Adipocyte (in vitro differentiated cells): ENCODE measurements around the gene ZNF582.

Source experiments
- DNase-seq: peaks from one replicate; pipeline ENCODE4 v3.0.0-alpha.2; 2015; ENCODE audit warnings: low read depth
- H3K27me3 ChIP-seq: replicated peaks from 2 replicates; pipeline ENCODE4 v1.7.0; 2013; ENCODE audit warnings: mild to moderate bottlenecking, low read length, moderate library complexity; ENCODE audit not compliant: control insufficient read depth, insufficient read depth
- H3K36me3 ChIP-seq: 2 replicates; pipeline ENCODE4 v1.7.0; 2013; ENCODE audit warnings: low read length, mild to moderate bottlenecking, moderate library complexity; ENCODE audit not compliant: control insufficient read depth, insufficient read depth, severe bottlenecking
- H3K4me1 ChIP-seq: 2 replicates; pipeline ENCODE4 v1.7.0; 2013; ENCODE audit warnings: mild to moderate bottlenecking, low read length, moderate library complexity; ENCODE audit not compliant: control insufficient read depth, insufficient read depth
- H3K4me3 ChIP-seq: 2 replicates; pipeline ENCODE4 v1.7.0; 2013; ENCODE audit warnings: mild to moderate bottlenecking, low read length, moderate library complexity
- H3K9ac ChIP-seq: 2 replicates; pipeline ENCODE4 v1.7.0; 2013; ENCODE audit warnings: mild to moderate bottlenecking, low read length, moderate library complexity
- H3K9me3 ChIP-seq: 2 replicates; pipeline ENCODE4 v1.7.0; 2013; ENCODE audit warnings: mild to moderate bottlenecking, low read length, moderate library complexity; ENCODE audit not compliant: control insufficient read depth

ZNF582 gene

DNA sequence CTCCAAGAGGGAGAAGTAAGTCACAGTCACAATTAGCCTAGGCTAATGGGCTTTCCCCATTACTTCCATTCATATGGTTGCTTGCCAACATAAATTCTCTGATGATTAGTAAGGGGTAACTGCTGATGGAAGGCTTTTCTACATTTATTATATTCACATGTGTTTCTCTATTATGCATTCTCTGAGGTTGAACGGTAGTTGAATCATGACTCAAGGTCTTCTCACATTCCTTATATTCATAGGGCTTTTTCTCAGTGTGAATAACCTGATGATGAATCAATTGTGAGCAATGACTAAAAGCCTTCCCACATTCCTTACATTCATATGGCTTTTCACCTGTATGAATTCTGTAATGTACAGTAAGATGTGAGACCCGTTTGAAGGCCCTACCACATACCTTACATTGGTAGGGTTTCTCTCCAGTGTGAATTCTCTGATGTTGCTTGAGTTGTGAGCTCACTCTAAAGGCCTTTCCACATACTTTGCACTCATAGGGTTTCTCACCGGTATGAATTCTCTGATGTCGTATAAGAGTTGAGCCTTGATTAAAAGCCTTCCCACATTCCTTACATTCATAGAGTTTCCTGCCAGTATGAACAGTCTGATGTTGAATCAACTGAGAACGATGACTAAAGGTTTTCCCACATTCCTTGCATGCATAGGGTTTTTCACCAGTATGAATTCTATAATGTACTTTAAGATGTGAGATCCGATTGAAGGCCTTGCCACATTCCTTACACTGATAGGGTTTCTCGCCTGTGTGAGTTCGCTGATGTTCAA lies 9.3 kb downstream of the ZNF582 start:
- no peaks in the 10 kb centered on the region for H3K27me3 ChIP-seq
- no peak for DNase-seq
- H3K36me3 ChIP-seq: peaks cover 54% of the 10 kb centered on the region
- H3K9me3 ChIP-seq: peaks cover 47% of the 10 kb centered on the region
- no peaks in the 10 kb centered on the region for H3K4me1 ChIP-seq
- H3K4me3 ChIP-seq: peak overlapping the region; percentile 33
- no peak overlapping the region for H3K9ac ChIP-seq

DNA sequence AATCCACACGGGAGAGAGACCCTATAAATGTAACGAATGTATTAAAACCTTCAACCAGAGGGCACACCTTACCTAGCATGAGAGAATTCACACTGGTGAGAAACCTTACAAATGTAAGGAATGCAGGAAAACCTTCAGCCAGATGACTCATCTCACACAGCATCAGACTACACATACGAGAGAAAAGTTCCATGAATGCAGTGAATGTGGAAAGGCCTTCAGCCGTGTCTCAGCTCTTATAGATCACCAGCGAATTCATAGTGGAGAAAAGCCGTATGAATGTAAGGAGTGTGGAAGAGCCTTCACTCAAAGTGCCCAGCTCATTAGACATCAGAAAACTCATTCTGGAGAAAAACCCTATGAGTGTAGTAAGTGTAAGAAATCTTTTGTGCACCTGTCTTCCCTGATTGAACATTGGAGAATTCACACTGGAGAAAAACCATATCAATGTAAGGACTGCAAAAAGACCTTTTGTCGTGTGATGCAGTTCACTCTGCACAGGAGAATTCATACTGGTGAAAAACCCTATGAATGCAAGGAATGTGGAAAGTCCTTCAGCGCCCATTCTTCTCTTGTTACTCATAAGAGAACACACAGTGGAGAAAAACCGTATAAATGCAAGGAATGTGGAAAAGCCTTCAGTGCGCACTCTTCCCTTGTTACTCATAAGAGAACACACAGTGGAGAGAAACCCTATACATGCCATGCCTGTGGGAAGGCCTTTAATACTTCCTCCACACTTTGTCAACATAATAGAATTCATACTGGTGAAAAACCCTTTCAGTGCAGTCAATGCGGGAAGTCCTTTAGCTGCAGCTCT lies 16.0 kb downstream of the ZNF582 start:
- peaks cover 75% of the 10 kb centered on the region for H3K9me3 ChIP-seq
- H3K4me3 ChIP-seq: peak overlapping the region; percentile 61
- DNase-seq: no peak
- peaks cover 72% of the 10 kb centered on the region for H3K36me3 ChIP-seq
- H3K27me3 ChIP-seq: no peaks in the 10 kb centered on the region
- no peak overlapping the region for H3K9ac ChIP-seq
- no peaks in the 10 kb centered on the region for H3K4me1 ChIP-seq

DNA sequence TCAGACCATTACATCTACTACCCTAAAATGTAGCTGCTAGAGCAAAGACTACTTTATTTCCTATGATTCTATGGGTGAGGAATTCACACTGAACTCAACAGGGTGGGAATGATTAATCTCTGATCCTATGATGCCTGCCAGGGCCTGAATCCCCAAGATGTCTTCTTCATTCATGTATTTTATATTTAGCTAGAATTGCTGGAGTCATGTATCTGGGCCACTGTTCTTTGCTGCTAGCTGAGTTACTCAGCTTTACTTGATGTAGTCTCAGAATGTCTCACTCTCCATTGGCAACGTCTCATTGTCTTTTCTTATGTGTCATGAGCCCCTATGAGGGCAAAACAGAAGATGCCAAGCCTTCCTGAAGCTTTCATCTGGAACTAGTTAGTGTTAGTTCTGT lies 21.1 kb downstream of the ZNF582 start:
- H3K4me1 ChIP-seq: peaks cover 15% of the 10 kb centered on the region
- no peak for DNase-seq
- H3K9me3 ChIP-seq: peaks cover 48% of the 10 kb centered on the region
- H3K4me3 ChIP-seq: no peak overlapping the region
- peaks cover 67% of the 10 kb centered on the region for H3K36me3 ChIP-seq
- no peaks in the 10 kb centered on the region for H3K27me3 ChIP-seq
- H3K9ac ChIP-seq: no peak overlapping the region

DNA sequence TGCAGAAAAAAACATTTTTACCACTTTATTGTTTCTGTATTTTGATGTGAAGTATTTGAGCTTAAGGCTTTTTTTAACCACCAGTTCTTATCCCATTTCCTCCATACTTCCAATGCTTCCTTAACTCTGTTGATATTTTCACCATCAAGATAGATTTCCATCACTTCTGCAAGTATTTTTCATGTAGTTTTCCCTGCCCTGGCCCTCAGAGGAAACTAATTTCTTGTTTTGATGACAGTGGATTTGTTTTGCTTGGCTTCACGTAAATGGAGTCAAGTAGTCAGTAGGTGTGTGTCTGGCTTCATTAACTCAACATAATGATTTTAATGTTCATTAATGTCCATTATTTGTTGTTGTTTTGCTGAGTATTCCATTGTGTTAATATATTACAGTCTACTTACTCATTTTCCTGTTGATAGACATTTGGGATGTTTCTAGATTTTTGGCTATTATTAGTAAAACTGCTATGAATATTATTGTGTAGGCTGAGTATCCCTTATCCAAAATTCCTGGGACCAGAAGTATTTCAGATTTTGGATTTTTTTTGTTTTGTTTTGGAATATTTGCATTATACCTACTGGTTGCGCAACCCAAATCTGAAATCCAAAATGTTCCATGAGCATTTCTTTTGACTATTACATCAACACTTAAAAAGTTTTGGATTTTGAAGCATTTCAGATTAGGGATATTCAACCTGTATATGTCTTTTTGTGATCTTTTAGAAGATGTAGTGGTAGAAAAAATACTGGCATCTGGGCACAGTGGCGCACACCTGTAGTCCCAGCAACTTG lies 23.3 kb downstream of the ZNF582 start:
- H3K9me3 ChIP-seq: peaks cover 26% of the 10 kb centered on the region
- peaks cover 15% of the 10 kb centered on the region for H3K4me1 ChIP-seq
- peaks cover 45% of the 10 kb centered on the region for H3K36me3 ChIP-seq
- no peak overlapping the region for H3K4me3 ChIP-seq
- H3K9ac ChIP-seq: no peak overlapping the region
- no peaks in the 10 kb centered on the region for H3K27me3 ChIP-seq
- DNase-seq: peak; percentile 10

DNA sequence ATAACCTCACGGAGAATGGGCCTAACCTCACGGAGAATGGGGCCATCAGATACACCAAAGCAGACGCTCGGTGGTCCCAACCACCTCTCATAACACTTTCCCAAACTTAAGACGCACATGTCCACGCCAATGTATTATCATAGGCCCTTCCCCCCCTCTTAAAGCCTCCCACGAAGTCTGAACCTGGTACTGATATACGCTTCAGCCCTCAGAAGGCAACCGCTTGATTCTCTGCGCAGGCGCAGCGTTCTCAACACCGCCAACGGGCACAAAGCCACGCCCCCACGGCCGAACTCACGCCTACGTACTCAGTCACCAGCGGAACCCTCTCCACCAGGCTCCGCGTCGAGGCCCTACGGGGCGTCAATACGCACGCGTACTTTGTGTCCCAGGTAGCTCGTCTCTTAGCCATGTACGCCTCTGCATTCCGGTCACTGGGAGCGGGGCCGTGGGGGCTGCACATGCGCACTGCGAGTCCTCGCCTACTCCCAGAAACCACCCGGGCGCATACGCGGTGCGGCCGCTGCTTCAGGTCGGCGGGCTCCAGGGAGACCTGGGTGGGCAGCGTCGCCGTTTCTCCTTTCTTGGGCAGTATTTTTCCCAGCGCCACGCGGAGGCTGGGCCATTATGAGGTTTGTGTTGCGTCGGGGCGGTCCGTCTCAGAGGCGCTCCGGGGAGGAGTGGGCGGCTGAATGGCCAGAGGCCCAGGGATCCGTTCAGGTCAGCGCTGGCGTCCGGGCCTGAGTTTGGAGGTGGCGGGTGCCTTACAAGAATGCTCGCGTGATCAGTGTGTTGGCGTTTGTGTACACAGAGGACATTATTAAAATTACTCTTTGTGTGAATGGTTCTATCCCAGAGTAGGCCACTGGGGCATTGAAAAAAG lies 25.3 kb downstream of the ZNF582 start:
- H3K27me3 ChIP-seq: no peaks in the 10 kb centered on the region
- peaks cover 24% of the 10 kb centered on the region for H3K36me3 ChIP-seq
- H3K9me3 ChIP-seq: peaks cover 22% of the 10 kb centered on the region
- H3K4me3 ChIP-seq: peak overlapping the region; percentile 92
- peaks cover 15% of the 10 kb centered on the region for H3K4me1 ChIP-seq
- DNase-seq: peak; percentile 92
- peak overlapping the region; percentile 94 for H3K9ac ChIP-seq

DNA sequence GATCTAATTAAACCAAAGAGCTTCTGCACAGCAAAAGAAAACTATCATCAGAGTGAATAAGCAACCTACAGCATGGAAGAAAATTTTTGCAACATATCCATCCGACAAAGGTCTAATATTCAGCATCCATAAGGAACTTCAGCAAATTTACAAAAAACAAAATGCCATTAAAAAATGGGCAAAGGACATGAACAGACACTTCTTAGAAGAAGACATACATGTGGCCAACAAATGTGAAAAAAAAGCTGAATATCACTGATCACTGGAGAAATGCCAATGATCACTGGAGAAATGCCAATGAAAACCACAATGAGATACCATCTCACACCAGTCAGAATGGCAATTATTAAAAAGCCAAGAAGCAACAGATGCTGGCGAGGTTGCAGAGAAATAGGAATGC lies 32.5 kb downstream of the ZNF582 start:
- no peak for DNase-seq
- no peak overlapping the region for H3K9ac ChIP-seq
- no peaks in the 10 kb centered on the region for H3K36me3 ChIP-seq
- H3K9me3 ChIP-seq: peaks cover 47% of the 10 kb centered on the region
- no peaks in the 10 kb centered on the region for H3K27me3 ChIP-seq
- no peak overlapping the region for H3K4me3 ChIP-seq
- no peaks in the 10 kb centered on the region for H3K4me1 ChIP-seq

DNA sequence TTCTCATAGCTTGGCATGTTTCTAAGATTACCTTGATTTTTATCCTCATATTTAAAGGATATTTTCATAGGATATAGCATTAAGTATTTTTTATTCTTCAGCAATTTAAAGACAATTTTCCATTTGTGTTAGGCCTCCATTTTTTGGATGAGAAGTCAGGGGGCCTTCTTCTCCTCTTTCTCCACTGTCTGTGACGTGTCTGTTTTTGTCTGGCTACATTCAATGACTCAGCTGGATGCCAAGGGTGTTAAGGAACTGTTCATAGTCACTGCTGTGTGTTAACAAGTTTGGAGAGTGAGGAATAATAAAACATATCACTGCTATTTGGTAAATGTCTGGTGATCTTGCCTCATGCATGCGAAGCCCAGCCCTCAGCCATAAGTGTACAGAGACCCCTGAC lies 36.4 kb downstream of the ZNF582 start:
- Histone ChIP-seq H3K27me3 (no peaks in the 10 kb centered on the region), H3K4me3 (no peak overlapping the region), H3K36me3 (no peaks in the 10 kb centered on the region), H3K9me3 (peaks cover 31% of the 10 kb centered on the region), H3K4me1 (no peaks in the 10 kb centered on the region), H3K9ac (no peak overlapping the region)
- DNase-seq: peak; percentile 5

DNA sequence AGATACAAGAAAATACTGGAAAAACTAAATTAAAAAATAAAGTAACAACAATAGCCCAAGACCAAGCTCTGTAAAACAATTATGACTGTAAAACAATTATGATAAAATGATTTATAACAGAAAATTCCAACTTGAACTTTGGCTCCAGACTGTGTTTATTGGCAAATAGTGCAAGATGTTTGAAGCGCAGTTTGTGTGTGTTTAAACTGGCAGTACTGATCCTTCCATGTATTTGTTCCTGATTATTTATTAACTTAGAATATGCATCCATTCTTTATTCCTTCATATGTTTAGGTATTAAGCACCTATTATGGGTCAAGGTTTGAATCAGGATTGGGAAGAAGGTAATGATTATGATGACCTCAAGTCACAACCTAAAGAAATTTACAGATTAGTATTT lies 37.8 kb downstream of the ZNF582 start:
- no peaks in the 10 kb centered on the region for H3K27me3 ChIP-seq
- no peaks in the 10 kb centered on the region for H3K4me1 ChIP-seq
- no peak overlapping the region for H3K9ac ChIP-seq
- peaks cover 21% of the 10 kb centered on the region for H3K9me3 ChIP-seq
- H3K36me3 ChIP-seq: no peaks in the 10 kb centered on the region
- no peak overlapping the region for H3K4me3 ChIP-seq
- no peak for DNase-seq

DNA sequence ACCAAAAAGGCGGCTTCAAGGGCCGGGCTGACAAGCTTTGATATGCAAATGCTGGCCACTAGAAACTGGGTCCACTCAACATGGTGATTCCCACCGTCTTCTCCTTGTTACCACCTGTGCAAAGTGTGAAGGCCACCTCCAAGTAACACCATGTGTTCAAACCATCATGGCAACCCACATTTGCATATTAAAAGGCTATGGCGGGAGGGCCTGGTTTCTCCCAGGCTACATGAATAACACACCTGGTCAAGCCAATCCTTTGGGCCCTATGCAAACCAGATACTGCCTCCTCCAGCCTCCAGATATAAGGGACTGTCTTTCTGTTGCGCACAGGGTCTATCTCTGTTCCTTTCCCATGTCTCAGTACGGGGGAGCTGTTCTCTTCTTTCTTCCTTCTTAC lies 42.1 kb downstream of the ZNF582 start:
- no peaks in the 10 kb centered on the region for H3K4me1 ChIP-seq
- H3K27me3 ChIP-seq: no peaks in the 10 kb centered on the region
- no peak overlapping the region for H3K9ac ChIP-seq
- no peaks in the 10 kb centered on the region for H3K9me3 ChIP-seq
- H3K36me3 ChIP-seq: no peaks in the 10 kb centered on the region
- no peak overlapping the region for H3K4me3 ChIP-seq
- no peak for DNase-seq

DNA sequence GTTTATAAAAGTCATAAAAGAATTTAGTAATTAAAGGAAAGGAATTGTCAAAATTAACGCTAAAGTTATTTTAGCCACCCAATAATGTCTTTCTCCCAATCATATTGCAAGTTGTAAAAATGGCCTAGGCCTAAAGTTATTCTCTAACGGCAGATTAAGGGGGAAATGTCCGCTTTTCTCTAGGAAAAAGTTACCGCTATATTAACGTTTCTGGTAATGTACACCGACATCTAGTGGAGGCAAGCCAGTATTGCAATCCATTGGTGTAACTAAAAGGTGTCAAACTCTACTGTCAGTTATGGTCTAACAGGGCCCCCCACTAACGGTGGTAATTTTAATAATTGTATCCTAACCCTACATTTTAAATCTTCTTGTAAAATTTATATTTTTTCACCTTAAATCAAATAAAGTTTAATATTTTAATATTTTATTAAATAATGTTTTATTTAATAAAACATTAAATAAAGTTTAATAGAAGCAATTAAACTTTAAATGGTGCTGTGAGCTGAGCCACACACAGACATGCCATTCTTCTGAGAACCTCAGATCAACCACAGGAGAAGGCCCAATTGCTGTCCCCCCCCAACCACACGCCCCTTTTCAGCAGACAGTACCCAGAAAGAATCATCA lies 42.8 kb downstream of the ZNF582 start:
- Histone ChIP-seq H3K9me3 (no peaks in the 10 kb centered on the region), H3K4me1 (no peaks in the 10 kb centered on the region), H3K27me3 (no peaks in the 10 kb centered on the region), H3K9ac (peak overlapping the region; percentile 18), H3K4me3 (no peak overlapping the region), H3K36me3 (no peaks in the 10 kb centered on the region)
- peak; percentile 75 for DNase-seq
